Measurements from ENCODE around the gene CCNG2. TPM values are rescaled to one million over a fixed set of nuclear protein-coding genes. Genes with fewer than 3 reads are reported as not detected.

Gene CCNG2
- total RNA-seq, 1 experiment from 2014 or later, result 44.2 TPM

GRCh38 chr4:77209012-77209411 lies 52.0 kb downstream of the CCNG2 start:
- Histone ChIP-seq H3F3A (ENCODE audit: insufficient read depth, low read depth) (no peaks in the 10 kb centered on the region), H2AFZ (no peak overlapping the region), H3K79me2 (ENCODE audit: low read depth) (no peaks in the 10 kb centered on the region), H3K27me3 (ENCODE audit: insufficient read depth, low read depth) (no peaks in the 10 kb centered on the region), H3K9me2 (ENCODE audit: insufficient read depth) (no peaks in the 10 kb centered on the region), H3K9me3 (ENCODE audit: insufficient read depth, low read depth) (no peaks in the 10 kb centered on the region), H3K4me2 (no peak overlapping the region), H3K27ac (no peak overlapping the region), H3K36me3 (ENCODE audit: low read depth) (no peaks in the 10 kb centered on the region), H4K20me1 (ENCODE audit: insufficient read depth) (no peaks in the 10 kb centered on the region), H3K4me3 (no peak overlapping the region), H3K4me1 (replicated peaks; ENCODE audit: insufficient read depth) (no peaks in the 10 kb centered on the region)
- intact Hi-C loops (cut with micrococcal nuclease; ENCODE audit: unreplicated experiment), result no loop called here
- no TSS peak for BruUV-seq (replicated peaks)
- TF ChIP-seq, protein P1, sequence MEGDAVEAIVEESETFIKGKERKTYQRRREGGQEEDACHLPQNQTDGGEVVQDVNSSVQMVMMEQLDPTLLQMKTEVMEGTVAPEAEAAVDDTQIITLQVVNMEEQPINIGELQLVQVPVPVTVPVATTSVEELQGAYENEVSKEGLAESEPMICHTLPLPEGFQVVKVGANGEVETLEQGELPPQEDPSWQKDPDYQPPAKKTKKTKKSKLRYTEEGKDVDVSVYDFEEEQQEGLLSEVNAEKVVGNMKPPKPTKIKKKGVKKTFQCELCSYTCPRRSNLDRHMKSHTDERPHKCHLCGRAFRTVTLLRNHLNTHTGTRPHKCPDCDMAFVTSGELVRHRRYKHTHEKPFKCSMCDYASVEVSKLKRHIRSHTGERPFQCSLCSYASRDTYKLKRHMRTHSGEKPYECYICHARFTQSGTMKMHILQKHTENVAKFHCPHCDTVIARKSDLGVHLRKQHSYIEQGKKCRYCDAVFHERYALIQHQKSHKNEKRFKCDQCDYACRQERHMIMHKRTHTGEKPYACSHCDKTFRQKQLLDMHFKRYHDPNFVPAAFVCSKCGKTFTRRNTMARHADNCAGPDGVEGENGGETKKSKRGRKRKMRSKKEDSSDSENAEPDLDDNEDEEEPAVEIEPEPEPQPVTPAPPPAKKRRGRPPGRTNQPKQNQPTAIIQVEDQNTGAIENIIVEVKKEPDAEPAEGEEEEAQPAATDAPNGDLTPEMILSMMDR (conservative IDR thresholded peaks at IDR 0.05), result no peak
- TF ChIP-seq EZH2 (IDR thresholded peaks at IDR 0.05; ENCODE audit: low read depth), result no peak
- no peak for DNase-seq
- ChIA-PET CTCF (no interaction called here), POLR2A (ENCODE audit: unreplicated experiment) (no interaction called here)

DNA sequence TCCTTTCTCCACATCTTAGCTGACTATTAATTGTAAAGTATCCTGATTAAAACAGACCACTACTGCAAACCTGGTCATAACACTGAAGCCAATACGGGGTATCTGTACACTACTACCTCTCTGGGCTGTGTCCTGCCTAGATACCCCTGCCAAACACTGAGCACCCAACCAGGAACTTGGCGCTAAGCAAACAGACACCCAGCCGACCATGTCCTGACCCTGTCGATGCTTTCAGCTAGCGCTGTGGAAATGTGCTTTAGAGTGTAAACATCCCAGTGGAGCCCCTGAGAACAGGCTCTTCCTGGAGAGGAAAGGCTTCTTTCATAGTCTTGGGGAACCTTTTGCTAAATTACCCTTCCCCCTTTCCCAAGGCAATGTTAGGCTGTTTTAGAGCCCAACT lies 52.9 kb downstream of the CCNG2 start:
- Histone ChIP-seq H3K27ac (no peak overlapping the region), H3K79me2 (ENCODE audit: low read depth) (no peaks in the 10 kb centered on the region), H4K20me1 (ENCODE audit: insufficient read depth) (no peaks in the 10 kb centered on the region), H3K27me3 (ENCODE audit: insufficient read depth, low read depth) (no peaks in the 10 kb centered on the region), H3K9me3 (ENCODE audit: insufficient read depth, low read depth) (no peaks in the 10 kb centered on the region), H2AFZ (no peak overlapping the region), H3K4me3 (no peak overlapping the region), H3K4me2 (no peak overlapping the region), H3F3A (ENCODE audit: insufficient read depth, low read depth) (no peaks in the 10 kb centered on the region), H3K36me3 (ENCODE audit: low read depth) (no peaks in the 10 kb centered on the region), H3K9me2 (ENCODE audit: insufficient read depth) (no peaks in the 10 kb centered on the region), H3K4me1 (replicated peaks; ENCODE audit: insufficient read depth) (no peaks in the 10 kb centered on the region)
- intact Hi-C loops (cut with micrococcal nuclease; ENCODE audit: unreplicated experiment), result no loop called here
- ChIA-PET POLR2A (ENCODE audit: unreplicated experiment) (no interaction called here), CTCF (no interaction called here)
- TF ChIP-seq, protein P1 (conservative IDR thresholded peaks at IDR 0.05), result no peak
- TF ChIP-seq EZH2 (IDR thresholded peaks at IDR 0.05; ENCODE audit: low read depth), result no peak
- no peak for DNase-seq
- no TSS peak for BruUV-seq (replicated peaks)

- intact Hi-C loops (cut with micrococcal nuclease; ENCODE audit: unreplicated experiment), result no loop called here
- Histone ChIP-seq H3K4me3 (no peak overlapping the region), H3K27me3 (ENCODE audit: insufficient read depth, low read depth) (no peaks in the 10 kb centered on the region), H3K36me3 (ENCODE audit: low read depth) (no peaks in the 10 kb centered on the region), H2AFZ (no peak overlapping the region), H3K4me2 (no peak overlapping the region), H3K4me1 (replicated peaks; ENCODE audit: insufficient read depth) (no peaks in the 10 kb centered on the region), H3K79me2 (ENCODE audit: low read depth) (no peaks in the 10 kb centered on the region), H3K9me2 (ENCODE audit: insufficient read depth) (no peaks in the 10 kb centered on the region), H3K27ac (no peak overlapping the region), H3K9me3 (ENCODE audit: insufficient read depth, low read depth) (no peaks in the 10 kb centered on the region), H3F3A (ENCODE audit: insufficient read depth, low read depth) (no peaks in the 10 kb centered on the region), H4K20me1 (ENCODE audit: insufficient read depth) (no peaks in the 10 kb centered on the region)
- TF ChIP-seq, protein P1 (conservative IDR thresholded peaks at IDR 0.05), result no peak
- no peak for TF ChIP-seq EZH2 (IDR thresholded peaks at IDR 0.05; ENCODE audit: low read depth)
- no peak for DNase-seq
- ChIA-PET POLR2A (ENCODE audit: unreplicated experiment) (no interaction called here), CTCF (no interaction called here)
- BruUV-seq (replicated peaks), result no TSS peak
Observed at GRCh38 chr4:77215107-77215506, 58.1 kb downstream of the CCNG2 start.

Data from PC-9 (cell line).